ENCODE measurements around the gene ITPK1.

Gene ITPK1

DNA sequence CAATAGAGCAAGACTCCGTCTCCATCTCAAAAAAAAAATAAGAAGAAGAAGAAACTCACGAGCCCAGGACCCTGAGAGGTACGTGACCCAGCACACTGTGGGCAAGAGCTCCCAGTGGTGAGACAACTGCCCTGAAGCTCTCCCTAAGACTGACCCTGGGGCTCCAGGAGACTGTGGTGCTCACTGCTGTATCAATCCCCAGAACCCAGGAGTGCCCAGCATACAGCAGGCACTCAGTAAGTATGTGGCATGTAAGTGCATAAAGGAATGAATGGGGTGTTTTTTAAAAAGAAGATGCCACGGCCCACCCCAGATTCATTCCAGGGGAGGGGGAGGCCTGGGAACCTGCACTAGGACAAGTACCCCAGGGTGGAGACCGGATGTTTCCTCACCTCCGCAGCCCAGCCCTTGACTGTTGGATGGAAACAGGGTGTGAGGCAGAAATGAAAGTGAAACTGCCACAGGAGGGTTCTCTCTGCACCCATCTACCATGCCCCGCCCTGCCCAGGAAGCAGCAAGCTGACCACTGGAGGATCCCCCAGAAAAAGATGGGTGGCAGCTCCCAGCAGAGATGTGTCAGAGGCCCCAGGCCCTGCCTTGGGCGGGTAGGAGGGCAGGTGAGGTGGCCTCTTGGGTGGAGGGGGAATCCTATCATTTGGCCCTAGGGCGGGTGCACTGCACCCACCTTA is 12.2 kb downstream of the ITPK1 start:
- DNase-seq = no peak

DNA sequence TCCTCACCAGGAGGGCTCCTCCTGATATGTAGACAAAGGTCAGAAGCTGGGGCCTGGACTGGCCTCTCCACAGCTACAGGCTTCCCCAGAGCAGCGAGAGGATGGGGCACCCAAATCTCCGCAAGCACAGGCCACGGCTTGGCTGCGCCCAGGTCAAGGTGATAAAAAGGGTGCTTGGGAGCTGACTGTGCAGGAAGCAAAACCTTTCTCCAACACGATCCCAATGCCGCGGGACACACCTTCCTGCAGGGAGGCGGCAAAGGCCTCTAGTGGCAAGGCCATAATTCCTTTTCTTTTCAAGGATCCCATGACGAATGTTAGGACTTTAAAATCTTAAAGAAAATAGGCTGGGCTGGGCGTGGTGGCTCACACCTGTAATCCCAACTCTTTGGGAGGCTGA is 13.6 kb downstream of the ITPK1 start:
- DNase-seq = no peak

DNA sequence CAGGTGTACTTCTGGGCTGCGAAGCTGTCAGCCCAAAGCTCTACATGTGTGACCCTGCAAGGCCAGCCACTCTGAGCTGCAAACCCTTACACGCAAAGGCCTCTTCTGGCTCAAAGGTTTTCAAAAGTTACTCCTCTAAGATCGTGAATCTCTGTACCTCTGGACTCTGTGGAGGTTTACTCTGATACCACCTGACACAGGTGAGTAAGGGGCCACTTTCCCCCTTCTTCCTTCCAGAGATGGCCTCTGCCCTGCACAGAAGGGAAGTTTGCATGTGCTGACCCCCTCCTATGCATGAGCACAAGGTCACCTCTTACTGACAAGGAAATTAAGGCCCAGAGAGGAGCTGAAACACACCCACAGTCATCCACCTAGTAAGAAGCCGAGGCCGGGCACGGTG is 14.5 kb downstream of the ITPK1 start:
- DNase-seq = no peak

DNA sequence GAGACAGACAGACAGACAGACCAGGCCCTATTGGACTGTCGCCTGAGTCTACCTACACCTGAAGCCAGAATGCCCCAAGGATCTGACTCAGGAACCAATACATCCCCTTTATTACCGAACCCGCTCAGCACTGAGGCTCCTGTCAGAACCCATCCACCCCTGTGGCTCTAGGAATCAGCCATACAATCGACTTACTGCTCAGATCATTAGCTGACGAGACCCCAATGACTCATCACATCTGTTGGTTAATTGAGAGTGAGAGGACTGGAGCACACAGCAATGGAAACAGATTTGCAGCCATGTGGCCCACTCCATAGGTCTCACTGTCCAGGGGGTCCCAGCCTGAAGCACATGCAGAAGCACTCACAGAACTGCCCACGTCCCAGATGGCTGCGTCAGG is 15.2 kb downstream of the ITPK1 start:
- no peak for DNase-seq

DNA sequence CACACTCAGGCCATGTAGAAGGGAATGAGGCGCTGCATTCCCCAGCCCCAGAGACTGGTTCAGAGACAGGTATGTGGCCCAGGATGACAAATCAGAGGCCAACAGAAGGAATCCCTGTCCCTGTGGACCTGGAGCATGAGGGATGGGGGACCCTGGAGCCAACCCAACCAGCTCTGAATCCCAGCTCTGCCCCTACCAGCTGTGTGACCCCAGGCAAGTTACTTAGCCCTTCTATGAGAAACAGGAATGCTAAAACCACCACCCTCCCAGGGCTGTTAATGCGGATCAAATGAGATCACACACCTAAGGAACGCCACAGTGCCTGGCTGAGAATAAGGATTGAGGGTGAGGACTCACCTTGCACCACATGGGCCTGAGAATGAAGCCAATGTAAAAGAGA is 15.6 kb downstream of the ITPK1 start:
- DNase-seq = no peak

DNA sequence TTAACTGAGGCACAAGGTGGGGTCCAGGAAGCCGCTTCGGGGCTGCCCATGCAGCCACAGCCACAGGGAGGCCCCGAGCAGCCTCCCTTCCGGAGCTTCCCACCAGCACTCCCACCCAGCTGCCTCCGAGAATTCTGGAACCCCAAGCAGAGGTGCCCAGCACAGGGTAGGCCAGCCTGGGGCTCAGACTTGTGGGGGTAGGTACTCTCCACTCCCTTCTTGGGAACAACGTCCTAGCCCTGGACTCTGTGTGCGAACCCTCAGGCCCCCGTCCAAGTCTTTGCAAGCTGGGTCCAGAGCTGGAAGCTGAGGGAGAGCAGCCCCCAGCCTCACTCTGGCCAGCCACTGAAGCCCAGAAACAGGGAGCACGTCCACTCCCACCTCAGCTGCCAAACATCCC is 16.1 kb downstream of the ITPK1 start:
- no peak for DNase-seq

DNA sequence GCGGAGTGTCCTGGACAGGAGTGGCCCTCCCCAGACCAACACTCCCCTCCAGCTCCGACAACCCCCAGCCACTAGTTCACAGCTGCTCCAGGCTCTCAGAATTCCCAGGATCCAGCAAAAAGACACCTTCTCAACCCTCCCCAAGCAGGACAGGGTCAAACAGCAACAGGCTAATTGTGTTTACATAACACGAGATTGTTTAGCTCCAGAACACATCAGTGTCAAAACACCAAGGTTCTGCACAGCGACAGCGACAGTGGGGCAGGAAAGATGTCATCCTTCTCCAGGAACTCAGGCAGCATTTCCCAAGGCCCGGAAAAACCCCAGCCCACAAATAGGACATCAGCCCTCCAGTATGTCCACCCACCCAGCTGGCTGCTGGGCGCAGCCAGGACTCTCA is 16.5 kb downstream of the ITPK1 start:
- no peak for DNase-seq

DNA sequence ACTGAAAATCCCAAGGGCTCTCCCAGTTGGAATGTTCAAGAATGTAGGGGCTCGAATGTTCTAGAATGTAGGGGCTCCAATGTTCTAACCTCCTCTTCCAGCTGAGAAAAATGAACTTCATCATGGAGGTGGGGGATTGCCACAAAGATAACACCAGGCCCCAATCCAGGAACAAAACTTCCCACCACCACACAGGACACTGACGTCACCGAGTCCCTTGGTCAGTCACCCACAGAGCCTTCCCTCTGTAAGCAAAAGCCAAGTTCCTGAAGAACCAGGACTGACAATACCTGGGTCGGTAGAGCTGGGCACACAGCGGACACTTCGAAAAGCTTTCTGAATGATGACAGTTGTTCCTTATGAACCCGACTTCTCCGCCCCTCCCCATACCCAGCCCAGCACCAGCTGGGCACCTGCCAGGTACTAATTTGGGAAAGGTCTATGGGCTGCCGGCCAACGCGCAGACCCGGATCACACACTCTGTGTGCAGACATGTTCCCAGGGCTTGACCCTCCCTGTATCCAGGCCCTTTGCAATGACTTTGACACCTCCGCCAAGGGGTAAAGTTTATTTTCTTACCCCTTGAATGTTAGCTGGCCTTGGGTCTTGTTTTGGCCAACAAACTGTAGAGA is 18.9 kb downstream of the ITPK1 start:
- no peak for DNase-seq

DNA sequence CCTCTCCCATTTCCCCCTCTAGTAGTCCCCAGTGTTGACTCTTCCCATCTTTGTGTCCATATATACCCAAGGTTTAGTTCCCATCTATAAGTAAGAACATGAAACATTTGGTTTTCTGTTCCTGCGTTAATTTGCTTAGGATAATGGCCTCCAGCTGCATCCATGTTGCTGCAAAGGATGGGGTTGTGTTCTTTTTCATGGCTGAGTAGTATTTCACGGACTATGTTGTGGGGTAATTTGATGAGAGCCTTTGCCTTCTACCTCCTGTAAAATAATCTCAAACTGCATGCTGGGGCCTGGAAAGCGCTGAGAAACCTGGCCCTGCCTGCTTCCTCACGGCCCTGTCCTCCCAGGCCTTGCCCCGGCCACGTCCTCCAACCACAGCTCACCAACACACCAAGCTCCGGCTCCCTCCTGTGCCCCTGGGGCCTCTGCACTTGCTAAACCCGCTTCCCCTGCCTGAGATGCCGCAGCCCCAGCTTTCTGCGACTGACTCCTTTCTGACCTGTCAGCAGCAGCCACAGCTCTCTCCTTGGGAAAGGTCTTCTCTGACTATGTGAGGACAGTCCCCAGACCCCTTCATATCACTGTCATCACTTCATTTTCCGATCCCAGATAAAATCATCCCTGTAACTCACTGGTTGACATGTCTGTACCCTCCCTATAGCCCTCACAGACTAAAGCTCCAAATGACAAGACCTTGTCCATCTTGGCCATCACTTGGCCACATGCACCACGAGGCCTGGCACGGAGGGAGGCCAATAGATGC is 19.8 kb downstream of the ITPK1 start:
- DNase-seq = no peak

DNA sequence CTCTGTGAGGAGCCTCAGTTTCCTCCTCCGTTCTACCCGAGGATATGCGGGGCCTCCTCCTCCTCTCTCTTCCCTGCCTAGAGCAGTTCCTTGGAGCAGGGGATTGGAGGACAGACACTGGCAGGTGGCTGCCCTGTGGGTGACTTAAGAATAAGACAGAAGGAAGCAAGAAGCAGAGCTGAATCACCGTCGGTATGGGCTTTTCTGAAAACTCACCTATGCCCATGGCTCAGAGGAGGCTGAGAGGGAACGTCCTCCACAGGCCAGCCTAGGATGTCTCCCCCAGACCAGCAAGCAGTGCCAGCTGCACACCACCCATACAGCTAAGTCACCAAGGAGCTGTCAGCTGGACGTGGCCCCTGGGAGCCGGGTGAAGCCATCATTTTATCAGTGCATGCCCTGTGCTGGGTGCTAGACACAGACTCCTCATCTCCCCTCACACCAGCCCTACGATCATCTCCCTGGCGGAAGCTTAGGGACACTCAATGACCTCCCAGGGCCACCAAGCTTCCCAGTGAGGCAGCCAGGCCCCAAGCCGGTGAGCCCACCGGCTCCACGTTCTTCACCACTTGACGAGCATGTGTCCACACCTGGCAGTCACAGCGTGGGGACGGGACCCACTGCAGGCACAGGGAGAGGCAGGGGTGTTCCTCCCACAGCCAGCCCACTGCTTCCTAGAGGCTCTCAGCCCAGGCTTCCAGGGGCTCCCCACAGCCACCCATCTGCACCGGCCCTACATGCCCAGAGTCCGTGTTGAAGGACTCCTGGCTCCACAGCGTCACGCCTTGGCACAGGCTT is 21.4 kb downstream of the ITPK1 start:
- no peak for DNase-seq

DNA sequence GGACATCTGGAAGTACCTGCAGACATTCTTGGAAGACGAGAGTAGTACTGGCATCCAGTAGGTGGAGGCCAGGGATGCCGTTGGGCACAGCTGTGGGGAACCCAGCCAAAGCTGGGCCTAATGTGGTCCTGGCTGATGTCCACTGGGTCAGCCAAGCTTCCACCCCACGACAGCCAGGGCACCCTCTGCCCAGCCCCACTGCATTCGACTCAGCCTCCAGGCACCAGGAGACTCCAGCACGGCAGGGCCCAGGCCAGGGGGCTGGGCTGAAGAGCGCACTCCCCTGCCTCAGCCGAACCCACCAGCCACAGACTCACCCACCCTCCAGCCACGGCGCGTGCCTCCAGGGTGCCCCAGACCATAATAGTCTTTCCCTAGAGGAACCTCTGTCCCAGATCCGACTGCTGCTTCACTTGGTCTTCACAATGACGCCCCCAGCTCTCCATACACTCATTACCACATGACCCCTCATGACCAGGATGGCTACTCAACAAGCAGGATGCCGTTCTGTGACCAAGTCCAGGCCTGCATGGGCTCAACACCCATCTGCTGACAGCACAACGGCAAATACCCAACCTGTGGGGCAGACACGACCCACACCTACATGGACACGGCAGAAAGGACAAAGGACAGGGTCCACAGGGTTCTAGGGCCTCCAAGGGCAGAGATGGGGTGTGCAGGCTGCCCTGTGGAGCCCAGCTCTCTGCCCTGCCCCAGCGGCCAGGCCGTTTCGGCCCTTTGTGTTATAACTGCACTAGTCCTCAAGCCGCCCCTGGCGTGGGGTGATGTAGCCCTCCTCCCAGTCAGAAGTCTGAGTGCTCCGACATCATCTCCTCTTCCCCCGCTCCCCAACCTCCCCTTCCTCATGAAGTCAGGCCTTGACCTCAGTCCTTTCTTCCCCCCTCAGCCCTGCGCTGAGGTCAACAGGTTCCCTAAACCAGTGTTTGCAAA is 22.8 kb downstream of the ITPK1 start:
- DNase-seq = no peak

DNA sequence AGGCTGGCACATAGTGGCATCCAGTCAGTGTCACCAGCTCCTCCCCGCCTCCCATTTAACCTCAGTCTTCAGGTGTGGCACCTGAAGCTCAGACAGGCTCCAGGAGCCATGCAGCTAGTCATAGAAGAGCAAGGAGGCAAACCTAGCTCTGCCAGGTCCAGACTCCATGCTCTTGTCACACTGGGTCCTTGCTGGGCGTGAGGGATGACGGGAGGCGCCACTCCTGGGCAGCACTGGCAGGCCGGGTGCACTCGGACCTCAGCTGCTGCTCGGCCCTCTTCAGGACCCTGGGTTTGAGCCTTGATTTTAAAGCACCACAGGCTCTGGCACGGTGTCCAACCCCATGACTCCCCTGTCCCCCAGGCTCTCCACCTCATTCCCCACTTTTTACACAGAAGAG is 24.1 kb downstream of the ITPK1 start:
- no peak for DNase-seq

DNA sequence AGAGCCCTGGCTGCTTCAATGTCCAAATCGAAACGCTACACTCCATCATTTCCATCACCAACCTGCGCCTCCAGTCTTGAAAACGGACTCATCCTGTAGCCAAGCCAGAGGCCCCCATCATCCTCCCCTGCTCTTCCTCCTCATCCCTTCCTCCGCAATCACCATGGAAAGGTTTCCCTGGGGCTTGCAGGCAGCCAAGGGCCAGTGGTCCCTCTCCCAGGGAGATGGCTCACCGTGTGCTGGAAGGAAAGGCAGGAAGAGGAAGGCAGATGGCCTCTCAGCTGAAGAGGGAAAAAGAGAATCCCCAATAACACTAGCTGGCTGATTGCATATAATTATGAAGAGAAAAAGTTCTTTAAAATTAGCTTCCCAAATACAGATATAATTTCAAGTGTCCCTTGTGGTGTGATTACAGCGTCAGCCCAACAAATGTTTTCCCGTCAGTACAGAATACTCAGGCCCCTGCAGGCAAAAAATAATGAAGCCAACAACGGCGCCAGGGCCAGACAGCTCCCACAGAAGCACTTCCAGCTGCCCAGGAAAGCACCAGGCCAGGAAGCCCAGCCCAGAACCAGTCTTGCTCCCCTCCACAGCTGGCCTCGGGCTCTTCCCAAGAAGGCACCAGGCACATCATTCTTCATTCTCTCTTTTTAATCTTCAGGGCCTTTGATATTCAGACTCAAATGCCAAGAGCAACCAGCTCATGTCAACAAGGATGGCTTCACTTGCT is 24.7 kb downstream of the ITPK1 start:
- DNase-seq = no peak

DNA sequence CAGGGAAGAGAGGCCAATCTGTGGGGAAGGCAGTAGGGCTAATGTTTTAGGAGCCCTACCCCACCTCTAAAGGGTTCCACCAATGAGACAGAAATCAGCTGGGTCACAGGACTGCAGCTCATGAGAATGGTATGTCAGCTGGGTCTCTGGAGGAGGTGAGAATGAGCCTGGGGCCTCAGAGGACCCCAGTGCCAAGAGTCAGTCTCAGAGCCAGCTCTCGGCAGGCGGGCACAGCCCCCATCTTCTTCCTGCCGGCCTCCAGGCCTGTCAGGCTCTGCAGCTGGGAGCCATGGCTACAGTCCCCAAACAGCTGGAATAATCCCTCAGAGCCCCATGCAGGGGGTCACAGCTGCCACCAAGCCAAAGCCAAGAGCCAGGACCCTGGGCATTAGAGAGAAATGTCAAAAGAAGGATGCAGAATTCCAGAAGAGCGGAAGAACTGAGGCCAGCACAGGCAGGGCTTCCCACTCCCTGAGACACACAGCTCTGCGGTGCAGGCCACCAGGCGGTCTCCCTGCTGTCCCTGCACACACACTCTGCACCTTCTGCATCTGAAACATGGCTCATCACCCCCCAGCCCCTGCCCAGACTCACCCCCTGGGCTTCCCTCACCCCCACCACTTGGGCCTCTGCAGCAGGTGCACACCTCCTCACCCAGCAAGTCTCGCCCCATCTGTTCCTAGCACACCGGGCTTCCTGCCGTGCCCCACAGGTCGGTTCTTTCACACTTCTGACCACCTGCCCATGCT is 26.0 kb downstream of the ITPK1 start:
- DNase-seq = peak; percentile 65

DNA sequence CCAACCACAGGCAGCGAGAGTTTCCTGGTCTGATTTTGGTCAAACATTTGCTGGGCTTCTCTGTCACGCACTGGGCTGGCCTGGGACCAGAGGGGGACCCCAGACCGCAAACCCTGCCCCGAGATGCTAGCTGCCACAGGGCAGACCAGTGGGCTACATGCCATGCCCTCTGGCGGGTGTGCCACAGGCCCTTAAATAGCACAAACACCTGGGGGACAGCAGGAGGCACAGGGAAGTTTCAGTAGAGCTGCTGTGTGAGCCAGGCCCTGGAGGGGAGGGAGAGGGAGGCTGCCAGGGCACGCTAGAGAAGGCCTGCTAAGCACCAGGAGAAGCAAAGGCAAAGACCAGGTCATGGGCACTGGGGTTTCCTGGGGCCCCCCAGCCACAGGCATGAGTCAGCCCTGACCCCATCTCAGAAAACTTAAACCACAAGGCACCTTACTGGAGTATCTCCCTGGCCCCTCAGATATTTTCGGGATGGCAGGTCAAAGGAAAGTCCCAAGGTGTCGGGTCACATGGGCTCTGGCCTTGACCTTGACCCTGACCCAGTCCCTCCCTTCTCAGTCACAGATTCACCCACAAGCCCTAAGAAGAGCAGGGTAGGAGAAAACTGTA is 29.2 kb downstream of the ITPK1 start:
- DNase-seq = no peak

DNA sequence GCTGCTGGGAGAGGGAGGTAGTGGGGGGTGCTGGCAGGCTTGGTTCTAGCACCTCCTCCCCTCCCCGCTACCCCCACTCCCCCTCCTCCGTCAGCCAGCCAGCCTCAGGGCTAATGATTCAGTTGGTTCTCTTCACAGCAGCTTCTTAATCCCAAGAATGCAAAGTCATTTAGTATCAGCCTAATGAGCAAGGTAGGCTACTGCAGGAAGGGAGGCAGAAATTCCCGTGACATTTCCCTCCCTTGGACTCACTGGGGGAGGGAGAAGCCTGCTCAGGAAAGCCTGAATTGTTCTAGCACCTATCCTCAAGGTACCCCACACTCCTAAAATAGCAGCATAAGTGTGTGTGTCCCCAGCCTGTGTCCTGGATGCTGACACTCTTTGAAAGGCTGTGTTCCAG is 29.8 kb downstream of the ITPK1 start:
- DNase-seq = peak; percentile 30

DNA sequence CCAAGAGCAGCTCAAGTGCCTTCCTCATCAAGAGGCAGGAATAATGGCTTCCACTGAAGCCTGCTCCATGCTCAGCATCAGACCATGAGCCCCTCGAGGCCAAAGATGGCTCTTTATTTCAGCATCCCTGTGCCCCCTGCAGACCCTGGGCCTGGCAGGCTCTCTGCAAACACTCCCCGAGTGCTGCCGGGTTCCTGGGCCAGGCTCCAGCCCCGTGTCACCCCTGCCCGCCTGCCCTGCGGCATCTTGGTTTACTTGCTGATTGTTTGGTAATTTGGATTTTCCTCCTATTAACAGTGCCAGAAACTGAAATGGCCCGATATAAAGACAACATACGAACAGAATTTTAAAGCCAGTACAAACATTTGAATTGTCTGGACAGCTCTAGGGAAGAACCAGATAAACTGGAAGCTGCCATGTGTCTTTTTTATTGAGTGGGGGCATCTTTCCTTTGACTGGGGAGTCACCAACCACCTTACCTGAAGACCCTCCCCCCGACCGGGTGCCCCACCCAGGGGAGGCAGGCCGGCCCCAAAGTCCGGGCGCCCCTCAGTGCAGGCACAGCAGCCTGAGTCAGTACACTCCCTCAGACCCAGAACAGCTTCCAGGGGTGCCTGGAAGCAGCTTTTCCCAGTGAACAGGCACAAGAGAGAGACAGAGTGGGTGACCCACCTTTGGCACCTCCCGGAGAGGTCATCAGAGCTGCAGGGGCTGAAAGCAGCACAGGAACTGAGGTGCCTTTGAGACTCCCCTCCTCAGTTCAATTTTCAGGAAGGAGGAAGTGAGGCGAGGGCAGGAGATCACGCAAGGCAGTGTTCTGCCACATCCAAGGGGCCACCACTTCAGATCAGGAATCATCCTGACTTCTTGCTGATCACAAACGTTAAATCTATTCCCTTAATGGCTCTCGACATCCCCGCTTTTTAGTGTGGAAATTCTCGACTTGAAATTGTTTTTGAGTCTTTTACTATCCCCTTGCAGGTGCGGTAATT is 30.6 kb downstream of the ITPK1 start:
- DNase-seq = no peak

DNA sequence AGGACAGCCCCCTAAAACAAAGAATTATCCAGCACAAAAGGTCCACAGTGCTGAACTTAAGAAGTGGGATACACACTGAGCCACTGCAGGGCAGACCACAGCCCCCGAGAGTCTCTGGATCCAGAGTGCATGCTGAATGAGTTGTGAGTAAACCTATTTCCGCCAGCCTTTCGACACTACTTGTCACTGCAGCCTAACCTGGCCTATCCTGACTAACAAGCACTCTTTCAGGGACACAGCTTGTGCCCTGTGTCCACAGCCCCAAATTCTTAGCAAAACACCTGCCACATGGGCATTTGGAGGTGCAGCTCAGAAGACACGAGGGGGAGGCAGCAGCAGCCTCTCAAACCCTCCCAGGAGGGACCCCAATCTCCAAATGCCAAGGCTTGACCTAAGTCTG is 31.3 kb downstream of the ITPK1 start:
- no peak for DNase-seq

DNA sequence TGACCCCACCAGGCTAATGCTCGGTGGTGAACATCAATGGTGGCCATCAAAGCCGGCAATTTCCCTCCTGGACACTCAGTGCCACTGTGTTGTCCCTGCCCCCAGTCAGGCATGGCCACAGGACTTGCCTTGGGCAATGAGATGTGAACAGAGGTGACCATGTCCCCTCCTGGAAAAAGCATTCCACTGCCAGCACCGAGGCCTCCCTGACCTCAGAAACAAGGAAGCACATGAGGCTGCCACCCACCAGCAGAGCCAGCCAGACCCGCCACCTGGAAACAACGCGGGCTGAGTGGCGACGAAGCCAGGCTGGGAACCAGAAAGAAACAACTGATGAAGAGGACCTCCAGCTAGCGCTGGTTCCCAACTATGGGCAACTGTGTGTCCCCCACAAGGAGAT is 31.8 kb downstream of the ITPK1 start:
- no peak for DNase-seq
